GM12872 (cell line): Measurements from ENCODE around the gene HDAC5.

Experiments
- TF ChIP-seq, protein P1 (sequence below): IDR thresholded peaks from 3 replicates; pipeline ENCODE4 v1.5.1; 2011; ENCODE audit warnings: low read depth, mild to moderate bottlenecking, low read length, moderate library complexity; ENCODE audit not compliant: insufficient read depth

HDAC5 gene

DNA sequence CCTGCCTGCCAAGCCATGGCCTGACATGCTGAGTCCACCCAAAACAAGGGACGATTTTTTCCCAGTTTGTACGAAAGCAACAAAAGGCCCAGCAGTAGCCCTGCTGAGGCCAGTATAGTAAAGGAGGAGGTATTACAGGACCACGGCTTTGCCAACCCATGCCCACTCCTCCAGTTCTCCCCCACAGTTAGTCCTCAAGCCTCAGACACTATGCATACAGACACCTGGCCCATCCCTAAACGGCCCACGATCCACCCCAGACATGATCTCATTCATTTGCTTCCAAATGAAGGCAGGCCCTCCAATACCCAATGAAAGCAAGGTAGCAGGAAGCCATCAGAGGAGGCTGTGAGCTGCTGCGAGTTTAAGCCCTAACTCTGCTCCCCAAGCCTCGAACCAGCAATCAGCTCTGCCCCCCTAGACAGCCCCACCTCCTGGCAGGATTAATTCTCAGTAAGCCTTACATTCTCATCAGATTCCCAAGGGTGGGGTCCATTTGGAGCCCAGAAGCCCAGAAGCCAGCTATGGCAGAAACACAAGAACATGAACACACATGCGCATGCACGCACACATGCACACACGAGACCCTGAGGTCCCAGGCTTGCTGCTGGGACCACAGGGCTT is 4.9 kb downstream of the HDAC5 start:
- TF ChIP-seq, protein P1, sequence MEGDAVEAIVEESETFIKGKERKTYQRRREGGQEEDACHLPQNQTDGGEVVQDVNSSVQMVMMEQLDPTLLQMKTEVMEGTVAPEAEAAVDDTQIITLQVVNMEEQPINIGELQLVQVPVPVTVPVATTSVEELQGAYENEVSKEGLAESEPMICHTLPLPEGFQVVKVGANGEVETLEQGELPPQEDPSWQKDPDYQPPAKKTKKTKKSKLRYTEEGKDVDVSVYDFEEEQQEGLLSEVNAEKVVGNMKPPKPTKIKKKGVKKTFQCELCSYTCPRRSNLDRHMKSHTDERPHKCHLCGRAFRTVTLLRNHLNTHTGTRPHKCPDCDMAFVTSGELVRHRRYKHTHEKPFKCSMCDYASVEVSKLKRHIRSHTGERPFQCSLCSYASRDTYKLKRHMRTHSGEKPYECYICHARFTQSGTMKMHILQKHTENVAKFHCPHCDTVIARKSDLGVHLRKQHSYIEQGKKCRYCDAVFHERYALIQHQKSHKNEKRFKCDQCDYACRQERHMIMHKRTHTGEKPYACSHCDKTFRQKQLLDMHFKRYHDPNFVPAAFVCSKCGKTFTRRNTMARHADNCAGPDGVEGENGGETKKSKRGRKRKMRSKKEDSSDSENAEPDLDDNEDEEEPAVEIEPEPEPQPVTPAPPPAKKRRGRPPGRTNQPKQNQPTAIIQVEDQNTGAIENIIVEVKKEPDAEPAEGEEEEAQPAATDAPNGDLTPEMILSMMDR: no peak

DNA sequence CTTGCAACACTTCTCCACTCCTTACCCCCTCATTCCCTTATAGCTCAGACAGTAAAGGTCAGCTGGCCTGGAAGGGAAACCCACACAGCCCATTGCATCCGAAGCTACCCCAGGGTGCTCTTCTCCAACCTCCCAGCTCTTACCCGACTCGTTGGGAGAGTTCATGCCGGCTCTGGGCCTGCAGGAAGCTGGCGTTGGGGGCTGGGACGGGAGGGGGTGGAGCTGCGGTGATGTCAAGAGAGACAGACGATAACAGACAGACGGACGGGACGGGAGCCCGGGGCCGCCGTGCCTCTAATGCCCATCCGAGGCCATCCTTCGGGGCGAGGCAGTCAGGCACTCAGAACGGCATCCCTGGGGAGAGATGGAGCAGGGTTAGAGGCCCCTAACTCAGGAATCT is 6.1 kb downstream of the HDAC5 start:
- TF ChIP-seq, protein P1: no peak

DNA sequence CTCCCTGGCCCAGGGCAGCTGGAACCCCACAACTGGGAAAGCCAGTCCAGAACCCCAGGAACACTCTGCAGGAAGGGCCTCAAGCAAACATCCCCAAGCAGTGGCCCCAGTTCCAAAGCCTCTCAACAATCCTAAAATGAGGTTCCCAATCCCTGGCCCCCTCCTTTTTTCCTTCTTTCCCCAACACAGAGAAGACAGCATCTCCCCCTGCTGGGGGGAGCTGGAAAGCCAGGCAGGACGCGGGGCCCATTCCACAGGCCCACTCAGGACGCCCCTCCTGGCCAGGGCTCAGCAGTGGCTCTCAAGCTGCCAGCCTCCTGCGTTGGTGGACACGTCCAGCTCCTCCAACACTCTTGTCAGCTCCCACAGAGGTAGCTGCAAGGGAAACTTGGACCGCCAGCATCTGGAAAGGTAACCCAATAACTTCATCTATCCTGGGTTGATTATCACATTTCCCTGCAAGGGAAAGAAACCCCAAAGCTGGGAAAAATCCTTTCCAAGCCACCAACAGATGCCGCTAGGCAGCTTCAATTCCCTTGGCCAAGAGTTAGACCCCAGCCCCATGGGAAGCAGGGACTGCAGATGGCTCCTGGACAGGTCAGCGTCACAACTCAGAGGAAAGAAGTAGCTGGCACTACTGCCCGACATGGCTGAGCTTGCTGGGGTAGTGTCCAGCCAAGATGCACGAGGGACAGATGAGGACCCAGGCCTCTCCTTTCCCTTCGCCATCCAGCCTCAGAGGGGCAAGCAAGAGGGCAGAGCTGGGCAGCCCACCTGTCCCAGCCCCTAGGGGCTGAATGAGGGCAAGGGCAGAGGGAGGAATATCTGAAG is 7.6 kb downstream of the HDAC5 start:
- TF ChIP-seq, protein P1: peak; percentile 76

DNA sequence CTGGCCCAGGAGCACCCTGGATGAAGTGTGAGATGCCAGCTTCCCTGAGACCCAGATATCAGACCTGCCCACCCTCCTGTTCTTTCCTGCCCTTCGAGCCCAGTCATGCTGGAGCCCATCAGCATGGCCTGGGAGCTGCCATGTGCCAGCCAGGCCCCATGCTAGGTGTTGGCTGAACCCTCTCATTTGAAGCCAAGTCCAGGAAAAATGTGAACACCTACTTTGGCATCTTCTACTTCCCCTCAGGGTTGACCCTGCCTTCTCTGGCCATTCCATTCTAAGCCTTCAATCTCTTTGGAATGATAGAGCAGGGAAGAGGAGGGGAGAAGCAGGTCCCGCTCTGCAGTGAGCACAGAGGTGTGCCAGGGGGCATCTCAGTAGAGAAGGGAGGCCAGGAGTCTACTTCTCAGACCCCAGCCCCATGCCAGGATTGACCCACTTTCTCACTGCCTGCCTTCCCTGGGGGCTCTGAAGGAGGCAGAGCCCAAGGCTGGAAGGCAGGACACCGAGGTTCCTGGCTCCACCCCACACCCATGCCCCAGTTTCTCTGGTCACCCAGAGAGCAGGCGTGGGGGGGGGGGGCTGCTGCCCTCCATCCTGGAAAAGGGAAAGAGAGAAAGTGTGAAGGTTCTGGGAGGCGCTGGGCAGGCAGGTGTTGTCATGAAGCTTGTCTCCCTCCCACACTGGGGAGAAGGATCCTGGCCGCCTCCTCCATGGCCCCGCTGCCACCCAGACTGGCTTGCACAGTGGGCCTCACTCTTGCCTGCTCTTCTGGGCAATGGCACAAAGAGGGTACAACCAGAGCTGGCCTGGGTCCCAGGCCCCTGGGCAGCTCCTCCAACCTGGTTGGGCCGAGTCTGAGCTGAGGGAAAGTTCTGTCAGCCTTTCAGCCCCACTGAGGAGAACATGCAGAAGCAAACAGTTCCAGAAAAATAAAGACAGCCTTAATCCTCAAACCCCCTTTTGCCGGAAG is 9.3 kb downstream of the HDAC5 start:
- TF ChIP-seq, protein P1: no peak

DNA sequence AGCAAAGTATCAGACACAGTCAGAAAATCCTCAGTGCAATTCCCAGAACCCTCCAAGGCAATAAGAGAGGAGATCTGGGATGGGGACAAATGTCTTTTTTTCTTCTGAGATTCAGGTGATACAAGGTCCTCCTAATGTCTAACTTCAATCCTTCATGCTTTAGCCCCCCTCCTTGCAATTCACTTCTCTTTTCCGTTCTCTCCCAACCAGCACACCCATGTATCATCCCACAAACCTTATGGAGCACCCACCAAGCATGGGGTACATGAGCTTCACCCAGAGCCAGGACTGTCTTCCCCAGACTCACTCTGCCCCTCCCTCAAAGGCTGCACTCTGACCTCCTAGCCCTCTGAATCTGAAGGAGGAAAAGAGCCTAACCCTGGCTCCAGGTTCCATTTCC is 10.1 kb downstream of the HDAC5 start:
- TF ChIP-seq, protein P1: no peak

DNA sequence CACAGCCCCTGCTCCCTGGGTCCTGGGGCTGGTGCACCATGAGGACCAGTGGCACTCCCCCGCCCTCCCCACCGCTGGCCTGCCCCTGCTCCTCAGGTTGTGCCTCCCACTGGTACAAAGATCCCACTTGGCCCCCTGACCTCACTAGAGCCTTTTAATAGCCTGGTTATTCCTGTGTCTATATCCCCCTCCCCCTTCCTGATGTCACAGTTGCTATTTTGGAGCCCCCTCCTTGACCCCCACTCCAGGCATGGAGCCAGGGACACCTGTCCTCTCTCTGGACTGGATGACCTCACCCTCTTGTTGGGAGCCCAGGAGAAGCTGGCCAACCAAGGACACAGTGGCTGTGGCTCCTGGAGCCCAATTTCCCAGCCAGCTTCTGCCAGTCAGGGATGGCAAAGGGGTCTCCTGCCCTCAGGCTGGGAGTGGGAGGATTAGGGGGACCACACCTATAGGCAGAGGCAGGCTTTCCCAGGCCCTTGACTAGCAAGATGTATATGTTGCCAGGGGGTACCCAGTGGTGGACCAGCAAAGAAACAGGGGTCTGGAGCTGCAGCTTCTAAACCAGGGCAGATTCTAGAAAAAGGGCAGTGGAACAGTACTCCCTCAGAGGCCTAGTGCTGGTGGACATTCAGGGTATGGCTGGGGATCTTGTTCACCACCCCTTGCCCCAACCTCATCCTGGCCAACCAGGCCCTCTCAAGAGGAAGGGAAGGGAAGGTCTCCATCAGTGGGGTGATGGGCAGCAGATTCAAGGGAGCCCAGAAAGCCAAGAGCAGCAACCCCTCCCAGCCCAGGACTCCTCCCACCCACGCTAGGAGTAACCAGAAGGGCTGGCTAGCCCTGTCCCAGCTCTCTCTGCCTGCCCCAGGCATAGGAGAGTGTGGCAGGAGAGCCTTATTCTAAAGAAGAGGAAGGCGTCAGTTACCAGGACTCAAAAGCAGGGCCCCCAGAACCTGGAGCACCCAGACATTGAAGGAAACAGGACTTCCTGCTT is 10.9 kb downstream of the HDAC5 start:
- TF ChIP-seq, protein P1: no peak
